Epidermal melanocyte (primary cell): ENCODE data around the gene CDIP1.

Experiments used
- DNase-seq: peaks from one replicate; pipeline ENCODE4 v3.0.0; 2011; ENCODE audit warnings: low spot score; ENCODE audit not compliant: insufficient read length

CDIP1 gene

DNA sequence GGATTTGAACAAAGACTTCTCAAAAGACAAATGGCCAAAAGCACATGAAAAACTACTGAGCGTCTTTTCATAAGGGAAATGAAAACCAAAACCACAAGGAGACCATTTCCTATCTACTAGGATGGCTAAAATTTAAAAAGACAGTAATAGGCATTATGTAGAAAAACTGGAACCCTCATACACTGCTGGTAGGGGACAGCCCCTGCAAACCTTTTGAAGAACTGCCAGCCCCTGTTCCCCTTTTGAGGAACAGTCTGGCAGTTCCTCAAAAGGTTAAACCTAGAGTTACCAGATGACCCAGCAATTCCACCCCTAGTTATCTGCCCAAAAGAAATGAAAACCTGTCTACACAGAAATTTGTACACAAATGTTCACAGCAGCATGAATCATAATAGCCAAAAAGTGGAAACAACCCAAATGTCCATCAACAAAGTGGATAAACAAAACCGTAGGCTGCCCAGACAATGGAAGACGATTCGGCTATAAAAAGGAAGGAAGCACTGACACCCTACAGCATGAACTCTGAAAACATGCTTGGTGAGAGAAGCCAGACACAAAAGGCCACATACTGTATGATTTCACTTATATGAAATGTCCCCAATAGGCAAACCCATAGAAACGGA lies 22.9 kb downstream of the CDIP1 start:
- peak; percentile 52 for DNase-seq

DNA sequence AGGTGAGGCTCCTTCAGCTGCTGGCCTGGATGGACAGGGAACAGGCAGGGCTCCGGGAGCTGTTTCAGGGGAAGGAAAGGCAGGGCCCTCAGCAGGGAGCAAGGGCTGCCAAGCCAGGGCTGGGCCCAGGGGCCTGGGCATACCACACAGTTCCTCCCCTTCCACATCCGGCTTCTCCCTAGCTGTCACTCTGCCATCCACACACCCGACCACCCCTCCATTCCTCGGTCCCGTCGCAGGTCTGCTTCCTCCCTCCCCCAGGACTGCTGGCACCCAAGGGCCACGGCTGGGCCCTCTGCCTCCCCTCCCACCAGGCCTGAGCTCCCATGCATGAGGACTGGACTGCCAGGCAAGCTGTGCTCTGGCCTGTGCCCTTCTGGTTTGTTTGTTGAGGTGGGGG lies 24.0 kb downstream of the CDIP1 start:
- no peak for DNase-seq

DNA sequence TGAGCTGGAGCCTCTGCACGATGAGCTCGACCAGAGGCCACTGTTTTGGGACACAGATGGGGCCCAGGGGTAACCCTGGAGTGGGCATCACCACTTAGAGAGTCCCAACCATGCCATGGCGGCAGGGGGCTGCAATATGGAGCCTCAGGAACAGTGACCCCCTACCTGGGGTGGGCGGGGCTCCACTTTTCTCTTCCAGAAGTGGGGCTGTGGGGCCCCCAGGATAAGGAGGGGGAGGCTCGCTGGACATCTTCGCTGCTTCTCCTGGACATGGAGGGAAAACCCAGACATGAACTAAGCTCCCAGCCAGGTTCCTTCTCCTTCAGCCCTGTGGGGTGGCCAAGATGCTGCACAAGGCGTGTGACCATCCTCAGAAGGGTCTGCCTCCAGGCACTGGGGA lies 24.7 kb downstream of the CDIP1 start:
- DNase-seq: no peak

DNA sequence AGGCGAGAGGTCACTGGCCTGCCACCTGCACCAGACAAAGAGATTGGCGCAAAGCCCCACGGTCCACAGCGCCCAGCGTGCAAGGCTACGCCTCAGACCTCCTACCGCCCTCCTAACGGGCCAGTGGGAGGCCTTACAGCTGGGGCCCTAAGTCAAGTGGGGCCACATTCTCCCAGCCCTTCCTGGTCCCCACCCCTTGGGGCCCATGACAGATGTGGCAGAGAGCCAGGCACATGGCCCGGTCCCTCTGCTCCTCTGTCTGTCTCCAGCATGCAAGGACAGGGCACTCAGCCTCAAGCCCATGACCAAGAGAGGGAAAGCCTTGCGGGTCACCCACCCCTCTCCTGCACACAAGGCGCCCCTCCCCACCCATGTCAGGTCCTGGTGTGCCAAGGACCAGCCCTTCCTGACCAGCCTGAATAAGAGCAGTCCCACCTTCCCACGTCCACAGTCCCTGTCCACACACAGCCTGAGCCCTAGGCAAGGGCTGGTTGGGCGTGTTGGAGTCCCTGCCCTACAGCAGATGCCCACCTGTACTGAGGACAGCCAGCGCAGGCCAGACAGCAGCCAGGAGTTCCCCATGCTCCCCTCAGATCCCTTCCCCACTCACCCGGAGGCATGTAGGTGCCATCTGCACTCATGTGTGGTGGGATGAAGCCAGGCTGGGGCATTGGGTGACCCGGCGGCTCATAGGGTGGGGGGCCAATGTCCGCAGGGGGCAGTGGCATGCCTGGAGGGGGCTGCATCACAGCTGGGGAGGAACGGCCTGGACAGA lies 25.3 kb downstream of the CDIP1 start:
- no peak for DNase-seq

DNA sequence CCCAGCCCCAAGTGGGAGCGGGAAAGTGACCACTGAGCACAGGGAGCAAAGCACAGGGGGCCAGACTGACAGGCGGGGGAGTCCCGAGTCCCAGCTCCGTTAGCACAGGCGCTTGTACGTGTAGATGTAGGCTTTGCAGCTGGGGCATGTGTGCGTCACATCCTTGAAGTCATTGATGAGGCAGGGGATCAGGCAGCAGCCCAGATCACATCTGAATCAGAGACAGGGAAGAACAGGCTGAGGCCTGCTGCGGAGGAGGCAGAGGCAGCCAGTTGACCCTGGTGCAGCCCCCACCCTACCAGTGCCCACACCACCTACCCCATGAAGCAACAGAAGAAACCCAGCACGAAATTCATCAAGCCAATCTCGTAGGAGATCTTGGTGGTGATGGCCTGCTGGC lies 26.1 kb downstream of the CDIP1 start:
- no peak for DNase-seq

DNA sequence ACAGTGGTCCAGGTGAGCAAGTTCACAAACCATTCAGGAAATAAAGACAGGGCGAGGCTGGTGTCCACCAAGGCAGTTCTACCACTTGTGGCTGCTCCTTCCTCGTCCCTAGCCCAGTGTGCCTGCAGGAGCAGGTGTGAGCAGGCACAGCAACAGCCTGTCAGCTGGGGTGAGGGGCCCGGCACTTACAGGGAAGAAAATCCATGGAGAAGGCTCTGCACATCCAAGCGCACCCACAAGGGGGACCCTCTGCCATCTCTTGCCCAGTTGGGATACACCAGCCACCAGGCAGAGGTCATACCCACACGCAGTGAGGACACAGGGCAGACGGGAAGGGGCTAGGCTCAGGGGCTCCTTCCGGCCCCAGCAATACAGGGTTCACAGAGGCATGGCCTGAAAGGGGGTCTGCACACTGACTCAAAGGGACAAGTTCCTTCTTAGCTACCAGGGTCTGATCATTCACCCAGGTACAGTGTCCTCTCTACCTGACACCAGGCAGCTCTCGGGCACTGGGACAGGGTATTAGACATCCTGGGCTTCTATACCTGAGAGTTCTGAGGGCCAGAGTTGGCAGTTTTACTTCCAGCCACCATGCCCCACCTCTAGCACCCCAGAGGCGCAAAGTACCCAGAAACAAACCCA lies 27.0 kb downstream of the CDIP1 start:
- DNase-seq: no peak

DNA sequence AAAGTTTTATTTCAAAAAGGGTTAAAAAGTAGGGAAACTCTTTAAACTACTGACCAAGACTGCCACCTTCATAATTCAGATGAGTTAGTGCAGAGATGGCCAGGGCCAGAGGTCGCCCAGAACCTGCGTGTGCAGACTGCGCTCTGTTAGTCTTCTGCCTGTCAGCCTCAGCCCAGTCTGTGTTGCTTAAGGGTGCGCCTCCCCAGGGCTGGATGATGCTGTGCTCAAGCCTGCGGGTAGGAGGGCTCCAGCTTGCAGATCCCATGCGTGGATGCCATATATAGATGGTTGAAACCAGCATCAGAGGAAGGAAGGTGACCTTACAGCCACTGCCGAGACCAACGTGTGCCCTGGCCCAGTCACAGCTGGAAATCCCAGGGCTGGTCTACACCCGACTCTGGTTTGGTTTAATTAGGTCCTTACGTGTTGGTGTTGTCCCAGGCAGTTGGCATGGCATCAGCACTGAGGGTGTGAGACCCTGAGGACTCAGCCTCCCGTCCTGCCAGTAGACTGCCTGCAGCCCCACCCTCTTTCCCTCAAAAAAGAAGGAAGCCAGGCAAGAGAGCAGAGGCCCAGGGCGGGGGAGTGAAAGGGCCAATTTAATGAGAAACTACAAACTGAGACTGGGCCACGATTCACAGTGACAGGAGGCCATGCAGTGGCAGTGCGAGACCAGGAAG lies 27.7 kb downstream of the CDIP1 start:
- no peak for DNase-seq

DNA sequence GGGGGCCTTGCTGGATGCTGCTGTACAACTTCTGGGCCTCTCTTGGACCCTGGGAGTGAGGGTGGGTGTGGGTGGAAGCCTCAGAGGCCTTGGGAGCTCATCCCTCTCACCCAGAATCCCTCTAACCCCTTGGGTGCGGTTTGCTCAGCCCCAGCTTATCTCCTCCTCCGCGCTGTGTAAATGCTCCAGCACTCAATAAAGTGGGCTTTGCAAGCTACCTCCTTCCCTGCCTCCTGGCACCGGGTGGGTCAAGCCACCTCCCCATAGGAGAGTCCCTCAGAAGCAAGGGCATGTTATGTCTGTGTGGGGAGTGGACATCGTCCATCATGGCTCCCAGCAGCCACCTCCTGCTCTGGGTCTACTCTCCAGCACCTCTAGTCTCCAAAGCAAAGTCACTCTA lies 28.4 kb downstream of the CDIP1 start:
- DNase-seq: no peak

DNA sequence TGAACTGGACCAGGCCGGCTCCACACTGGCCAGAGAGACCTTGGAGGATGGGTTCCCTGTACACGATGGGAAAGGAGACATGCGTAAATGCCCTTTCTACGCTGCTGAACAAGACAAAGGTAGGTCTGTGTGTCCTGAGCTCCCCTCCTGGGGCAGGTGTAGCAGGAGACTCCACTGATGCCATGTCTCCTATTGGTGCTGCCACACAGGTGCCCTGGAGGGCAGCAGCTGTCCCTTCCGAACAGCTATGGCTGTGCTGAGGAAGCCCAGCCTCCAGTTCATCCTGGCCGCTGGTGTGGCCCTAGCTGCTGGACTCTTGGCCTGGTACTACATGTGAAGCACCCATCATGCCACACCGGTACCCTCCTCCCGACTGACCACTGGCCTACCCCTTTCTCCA lies 29.2 kb downstream of the CDIP1 start:
- DNase-seq: no peak

DNA sequence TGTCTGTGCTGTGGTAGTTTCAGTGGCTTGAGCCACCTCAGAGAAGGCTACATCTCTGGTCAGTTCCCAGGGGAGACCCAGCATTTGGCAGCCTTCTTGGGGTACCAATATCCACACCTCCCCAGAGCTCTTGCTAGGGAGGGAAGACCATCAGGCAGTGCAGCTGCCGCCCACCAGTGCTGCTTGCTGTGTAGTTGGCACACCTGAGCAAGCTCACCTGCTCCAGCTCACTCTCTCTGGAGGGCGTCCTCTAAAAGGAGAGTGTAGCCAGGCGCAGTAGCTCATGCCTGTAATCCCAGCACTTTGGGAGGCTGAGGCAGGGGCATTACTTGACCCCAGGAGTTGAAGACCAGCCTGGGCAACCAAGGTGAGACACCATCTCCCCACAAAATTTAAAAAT lies 29.8 kb downstream of the CDIP1 start:
- DNase-seq: no peak

DNA sequence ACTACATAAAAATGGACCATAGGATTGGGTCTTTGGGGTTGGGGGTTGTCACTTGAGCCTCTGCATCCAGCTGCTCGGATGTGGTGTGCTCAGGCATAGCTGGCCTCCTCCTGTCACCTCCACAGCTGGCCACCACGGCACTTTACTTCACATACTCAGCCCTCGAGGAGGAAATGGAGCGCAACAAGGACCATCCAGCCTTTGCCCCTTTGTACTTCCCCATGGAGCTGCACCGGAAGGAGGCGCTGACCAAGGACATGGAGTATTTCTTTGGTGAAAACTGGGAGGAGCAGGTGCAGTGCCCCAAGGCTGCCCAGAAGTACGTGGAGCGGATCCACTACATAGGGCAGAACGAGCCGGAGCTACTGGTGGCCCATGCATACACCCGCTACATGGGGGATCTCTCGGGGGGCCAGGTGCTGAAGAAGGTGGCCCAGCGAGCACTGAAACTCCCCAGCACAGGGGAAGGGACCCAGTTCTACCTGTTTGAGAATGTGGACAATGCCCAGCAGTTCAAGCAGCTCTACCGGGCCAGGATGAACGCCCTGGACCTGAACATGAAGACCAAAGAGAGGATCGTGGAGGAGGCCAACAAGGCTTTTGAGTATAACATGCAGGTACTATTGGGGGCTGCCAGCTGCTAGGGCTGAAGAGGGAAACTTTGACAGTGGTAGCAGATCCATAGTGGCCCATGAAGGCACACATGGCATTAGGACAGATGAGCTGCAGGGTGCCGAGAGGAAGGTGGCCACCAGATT lies 30.8 kb downstream of the CDIP1 start:
- DNase-seq: no peak

DNA sequence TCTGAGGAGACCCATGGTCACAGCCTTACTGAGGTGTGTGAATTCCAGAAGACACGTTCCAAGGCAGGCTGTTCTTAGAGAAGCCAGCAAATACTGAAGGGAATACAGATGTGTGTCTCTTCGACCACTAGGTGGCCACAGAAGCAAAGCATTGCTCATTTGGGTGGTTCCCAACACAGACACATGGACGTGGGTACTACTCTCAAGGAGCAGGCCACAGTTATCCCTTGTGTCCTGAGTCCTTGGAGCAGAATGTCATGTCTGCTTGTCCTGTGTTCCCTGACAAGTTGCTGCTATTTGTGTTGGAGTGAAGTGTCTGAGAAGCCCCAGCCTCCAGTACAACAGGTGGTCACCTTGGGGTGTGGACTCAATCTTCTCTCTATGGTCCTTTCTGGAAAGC lies 32.1 kb downstream of the CDIP1 start:
- peak; percentile 75 for DNase-seq

DNA sequence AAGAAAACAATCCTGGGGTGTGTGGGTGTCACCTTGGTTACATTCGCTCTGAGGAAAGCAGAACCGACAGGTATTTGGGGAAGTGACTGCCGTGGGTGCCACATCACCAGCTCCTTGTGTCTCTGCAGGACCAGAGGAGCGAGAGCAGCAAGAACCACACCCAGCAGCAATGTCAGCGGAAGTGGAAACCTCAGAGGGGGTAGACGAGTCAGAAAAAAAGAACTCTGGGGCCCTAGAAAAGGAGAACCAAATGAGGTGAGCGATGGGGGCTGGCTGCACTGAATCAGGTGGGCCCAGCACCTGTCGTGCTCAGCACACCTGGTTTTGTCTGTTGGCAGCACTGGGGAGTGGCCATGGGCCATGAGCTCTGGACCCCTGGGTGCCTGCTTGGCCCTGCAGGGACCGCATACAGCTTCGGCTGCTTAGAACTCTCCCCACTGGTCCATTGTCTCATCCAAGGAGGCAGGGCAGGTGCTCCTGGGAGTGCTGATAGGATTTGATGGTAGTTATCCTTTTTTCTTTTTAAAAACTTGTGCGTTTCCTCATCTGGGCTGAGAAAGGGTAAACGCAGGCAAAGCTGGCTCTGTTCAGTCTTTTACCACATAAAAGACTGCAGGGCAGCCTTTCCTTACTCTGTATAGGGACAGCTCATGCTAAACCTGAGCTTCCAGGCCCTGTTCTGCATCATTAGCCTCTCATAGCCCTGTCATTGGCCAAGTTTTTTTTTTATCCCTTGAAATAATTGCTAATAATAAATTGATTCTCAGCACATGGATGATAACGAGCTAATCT lies 33.0 kb downstream of the CDIP1 start:
- DNase-seq: no peak

DNA sequence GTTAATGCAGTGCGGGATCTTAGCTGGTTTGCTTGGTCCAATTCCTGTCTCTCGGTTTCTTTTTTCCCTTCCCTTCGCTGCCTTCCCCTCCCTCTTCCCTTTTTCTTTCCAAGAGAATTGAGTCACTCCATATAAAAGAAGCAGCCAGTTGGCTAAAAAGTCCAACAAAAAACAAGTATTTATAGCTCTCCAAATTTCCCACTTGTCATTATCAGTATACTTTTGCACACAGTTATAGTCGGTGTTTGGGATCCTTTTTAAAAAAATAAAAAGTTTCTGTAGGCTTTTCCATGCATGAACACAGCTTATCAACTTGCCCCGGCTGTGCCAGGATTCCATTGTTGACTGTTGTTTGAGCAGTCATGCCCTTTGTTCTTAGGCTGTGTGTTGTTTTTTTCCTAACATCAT lies 37.5 kb downstream of the CDIP1 start:
- no peak for DNase-seq

DNA sequence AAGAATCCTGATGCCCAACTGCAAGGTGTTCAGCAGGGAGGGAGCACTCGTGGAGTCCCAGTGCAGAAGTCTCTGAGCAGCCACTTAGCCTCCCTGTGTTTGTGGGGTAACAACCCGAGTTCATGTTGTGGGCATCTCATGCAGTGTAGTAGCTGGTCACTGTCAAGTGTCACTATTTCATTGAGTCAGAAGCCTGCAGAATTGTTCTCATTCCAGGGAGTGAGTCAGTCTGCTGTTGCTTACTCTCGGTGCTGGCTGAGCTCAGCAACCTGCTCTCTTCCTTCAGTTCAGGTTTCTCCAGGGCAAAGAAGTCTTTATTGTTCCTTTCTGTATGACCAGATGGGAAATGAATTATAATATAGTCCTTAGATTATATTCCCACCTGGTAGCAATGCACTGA lies 38.3 kb downstream of the CDIP1 start:
- peak; percentile 73 for DNase-seq

DNA sequence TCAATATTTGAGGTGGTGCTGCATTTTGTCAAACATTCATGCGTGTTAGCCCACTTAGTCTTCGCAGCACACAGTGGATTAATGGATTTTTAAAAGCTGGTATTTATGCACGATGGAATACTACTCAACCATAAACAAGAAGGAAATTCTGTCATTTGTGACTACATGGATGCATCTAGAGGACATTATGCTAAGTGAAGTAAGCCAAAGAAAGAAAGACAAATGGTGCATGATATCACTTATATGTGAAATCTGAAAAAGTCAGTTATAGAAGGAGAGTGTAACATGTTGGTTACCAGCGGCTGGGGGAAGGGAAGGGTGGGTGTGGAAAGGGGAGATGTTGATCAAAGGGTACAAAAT lies 39.4 kb downstream of the CDIP1 start:
- no peak for DNase-seq

DNA sequence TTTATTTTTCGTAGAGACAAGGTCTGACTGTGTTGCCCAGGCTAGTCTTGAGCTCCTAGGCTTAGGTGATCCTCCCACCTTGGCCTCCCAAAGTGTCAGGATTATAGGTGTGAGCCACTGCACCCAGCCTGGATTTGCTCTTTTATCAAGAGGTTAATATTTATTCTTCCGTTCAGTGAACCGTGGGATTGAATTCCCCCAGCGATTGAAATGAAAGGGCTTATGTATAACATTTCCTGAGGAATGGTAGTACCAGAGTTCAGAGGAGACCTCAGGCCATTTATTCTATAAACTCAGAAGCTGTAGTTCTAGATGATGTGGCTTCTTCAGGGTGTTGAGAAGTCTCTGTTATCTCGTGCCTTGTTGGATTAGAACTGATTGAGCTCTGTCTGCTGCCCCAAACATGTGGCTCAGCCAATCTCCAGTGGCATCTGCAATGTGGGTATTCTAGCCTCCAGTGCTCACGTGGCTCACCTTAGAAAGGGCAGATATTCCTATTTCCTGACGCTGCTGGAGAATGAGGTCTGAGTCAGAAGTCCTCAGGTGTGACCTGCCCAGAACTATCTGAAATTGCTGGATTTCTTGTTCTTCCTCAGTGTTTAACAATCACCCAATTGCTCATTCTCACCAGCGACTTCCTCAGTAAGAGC lies 39.9 kb downstream of the CDIP1 start:
- no peak for DNase-seq

DNA sequence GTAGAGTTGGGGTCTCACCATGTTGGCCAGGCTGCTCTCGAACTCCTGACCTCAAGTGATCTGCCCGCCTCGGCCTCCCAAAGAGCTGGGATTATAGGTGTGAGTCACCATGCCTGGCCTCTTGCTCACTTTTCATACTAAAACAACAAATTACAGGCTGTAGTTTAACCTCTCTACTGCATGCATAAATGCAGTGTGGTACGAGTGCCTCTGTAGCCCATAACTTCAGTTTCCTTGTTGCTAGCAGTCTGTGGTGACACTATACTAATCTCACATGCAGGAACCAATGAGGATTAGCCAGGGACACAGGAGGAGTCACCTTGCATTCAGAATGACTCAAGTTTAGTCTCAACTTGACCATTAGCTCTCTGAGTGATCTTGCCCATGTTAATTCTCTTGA lies 42.3 kb downstream of the CDIP1 start:
- no peak for DNase-seq

DNA sequence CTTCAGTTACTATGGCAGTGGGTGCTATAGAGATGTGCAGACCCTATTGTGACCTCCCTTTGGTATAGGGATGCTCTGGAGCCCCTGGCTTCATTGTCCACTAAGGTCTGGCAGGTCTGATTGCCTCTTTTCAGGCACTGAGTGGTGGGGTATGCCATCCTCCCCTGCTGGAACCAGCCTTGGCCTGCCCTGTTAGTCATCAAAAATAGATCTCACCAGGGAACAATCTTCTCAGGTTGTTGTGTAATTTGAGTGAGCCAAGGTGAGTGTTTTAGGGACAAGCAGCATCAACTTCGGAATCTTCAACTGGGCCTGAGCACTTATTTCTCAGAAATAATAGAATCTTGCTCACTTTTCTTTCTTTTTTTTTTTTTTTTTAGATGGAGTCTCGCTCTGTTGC lies 42.8 kb downstream of the CDIP1 start:
- no peak for DNase-seq

DNA sequence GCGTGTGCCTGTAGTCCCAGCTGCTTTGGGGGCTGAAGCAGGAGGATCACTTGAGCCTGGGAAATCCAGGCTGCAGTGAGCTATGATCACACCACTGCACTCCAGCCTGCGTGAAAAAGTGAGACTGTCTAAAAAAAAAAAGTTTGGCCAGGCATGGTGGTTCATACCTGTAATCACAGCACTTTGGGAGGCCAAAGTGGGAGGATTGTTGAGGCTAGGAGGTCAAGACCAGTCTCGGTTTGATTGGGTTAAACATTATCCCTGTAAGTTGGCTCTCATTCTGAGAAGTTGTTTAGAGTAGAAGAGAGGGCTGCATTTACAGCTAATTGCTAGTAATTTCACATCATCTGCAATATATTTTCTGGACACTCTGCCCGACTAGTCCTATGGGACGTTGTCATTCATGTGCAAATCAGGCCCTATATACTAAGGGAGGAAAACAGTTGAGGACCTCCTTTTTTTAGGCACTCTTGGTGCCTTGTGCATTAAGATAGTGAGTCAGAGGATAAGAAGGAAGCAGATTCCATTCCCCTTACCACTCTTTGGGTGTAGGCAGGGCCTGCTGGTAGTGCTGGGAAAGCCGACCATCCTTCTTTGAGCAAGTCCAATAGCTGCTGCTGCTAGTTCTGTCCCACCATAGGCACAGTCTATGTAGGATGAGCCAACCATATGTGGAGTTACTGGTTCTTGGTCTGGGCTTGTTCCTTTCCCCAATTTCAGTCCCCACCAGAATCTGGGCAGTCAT lies 43.7 kb downstream of the CDIP1 start:
- no peak for DNase-seq
